Hippocampal formation (tissue), 2 donors: Measurements from ENCODE around the gene SLC22A4.
A peak's percentile ranks its signal among the peaks of the same experiment; 100 is the strongest.

ENCODE experiments used
- DNase-seq, 2 donors: peaks; one replicate each; lab custom pipeline; 2025; lab: John Stamatoyannopoulos, UW

Gene SLC22A4

GRCh38 chr5:132342291-132343180, 48.3 kb downstream of the SLC22A4 start:
- no peak for DNase-seq

GRCh38 chr5:132344775-132345514, 50.8 kb downstream of the SLC22A4 start:
- no peak for DNase-seq

- no peak for DNase-seq
These were observed 59.3 kb downstream of the SLC22A4 start for GRCh38 chr5:132353486-132353995.

- no peak for DNase-seq
These were observed 60.4 kb downstream of the SLC22A4 start for GRCh38 chr5:132354381-132355139.

GRCh38 chr5:132355140-132355765, 61.1 kb downstream of the SLC22A4 start:
- DNase-seq, result no peak

GRCh38 chr5:132358775-132359174, 64.6 kb downstream of the SLC22A4 start:
- DNase-seq, result no peak

DNA sequence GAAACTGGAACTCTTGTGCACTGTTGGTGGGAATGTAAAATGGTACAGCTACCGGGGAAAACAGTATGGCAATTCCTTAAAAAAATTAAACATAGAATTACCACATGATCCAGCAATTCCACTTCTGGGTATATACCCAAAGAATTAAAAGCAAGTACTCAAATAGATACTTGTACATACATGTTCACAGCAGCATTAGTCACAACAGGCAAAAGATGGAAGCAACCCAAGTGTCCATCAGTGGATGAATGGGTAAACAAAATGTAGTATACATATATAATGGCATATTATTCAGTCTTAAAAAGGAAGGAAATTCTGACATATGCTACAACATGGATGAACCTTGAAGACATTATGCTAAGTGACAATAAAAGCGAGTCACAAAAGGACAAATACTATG, 67.9 kb downstream of the SLC22A4 start:
- no peak for DNase-seq

- DNase-seq, result peak in 1 of 2 donors; percentile 11
These were observed 69.4 kb downstream of the SLC22A4 start for GRCh38 chr5:132363431-132364112.

DNA sequence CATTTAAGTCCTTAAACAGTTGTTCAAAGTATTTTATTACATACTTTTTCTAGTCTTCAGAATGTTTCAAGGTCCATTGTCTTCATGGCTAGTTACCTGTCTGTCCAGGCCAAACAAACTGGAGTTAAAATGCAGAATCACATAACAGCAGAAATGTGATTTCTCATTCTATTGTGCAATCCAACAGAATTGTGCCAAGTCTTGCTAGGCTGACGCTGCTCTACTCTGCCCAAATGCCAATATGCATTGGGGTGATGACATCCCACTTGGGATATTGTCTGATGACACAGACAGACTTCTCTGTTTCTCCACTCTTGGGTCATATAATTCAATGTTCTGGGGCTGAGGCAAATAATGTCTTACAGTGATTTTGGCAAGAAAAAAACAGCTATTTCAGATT, 70.1 kb downstream of the SLC22A4 start:
- no peak for DNase-seq

- no peak for DNase-seq
These were observed 71.0 kb downstream of the SLC22A4 start for GRCh38 chr5:132365213-132365612.

DNA sequence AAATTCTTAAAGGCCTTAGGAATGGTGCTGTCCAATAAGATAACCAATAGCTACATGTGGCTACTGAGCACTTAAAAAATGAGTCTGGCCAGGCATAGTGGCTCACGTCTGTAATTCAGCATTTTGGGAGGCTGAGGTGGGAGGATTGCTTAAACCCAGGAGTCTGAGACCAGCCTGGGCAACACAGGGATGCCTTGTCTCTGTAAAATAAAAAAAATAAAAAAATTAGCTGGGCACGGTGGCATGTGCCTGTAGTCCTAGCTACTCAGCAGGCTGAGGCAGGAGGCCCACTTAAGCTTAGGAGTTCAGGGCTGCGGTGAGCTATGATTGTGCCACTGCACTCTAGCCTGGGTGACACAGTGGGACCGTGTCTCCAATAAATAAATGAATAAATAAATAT, 74.0 kb downstream of the SLC22A4 start:
- no peak for DNase-seq

- DNase-seq, result no peak
These were observed 74.8 kb downstream of the SLC22A4 start for GRCh38 chr5:132369007-132369473.

DNA sequence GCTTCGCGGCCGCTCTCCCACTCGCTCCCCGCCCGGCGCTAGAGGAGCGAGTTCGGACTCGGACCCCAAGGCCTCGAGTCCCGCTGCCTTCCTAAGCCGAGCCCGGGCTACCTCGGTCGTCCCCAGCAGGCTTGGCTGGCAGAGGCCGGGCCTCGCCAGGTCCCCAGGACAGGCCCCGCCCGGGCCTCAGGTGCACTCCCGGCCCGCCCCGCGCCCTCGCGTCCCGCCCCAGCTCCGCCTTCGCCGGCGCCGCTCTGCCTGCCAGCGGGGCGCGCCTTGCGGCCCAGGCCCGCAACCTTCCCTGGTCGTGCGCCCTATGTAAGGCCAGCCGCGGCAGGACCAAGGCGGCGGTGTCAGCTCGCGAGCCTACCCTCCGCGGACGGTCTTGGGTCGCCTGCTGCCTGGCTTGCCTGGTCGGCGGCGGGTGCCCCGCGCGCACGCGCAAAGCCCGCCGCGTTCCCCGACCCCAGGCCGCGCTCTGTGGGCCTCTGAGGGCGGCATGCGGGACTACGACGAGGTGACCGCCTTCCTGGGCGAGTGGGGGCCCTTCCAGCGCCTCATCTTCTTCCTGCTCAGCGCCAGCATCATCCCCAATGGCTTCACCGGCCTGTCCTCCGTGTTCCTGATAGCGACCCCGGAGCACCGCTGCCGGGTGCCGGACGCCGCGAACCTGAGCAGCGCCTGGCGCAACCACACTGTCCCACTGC, 75.4 kb downstream of the SLC22A4 start, which contains the start of gene SLC22A5:
Gene SLC22A5 (plus strand): TSS at position 237 of the 707 bp plus-strand sequence. CDS start 263 bp downstream, at position 500.
- peak in 1 of 2 donors; percentile 43 for DNase-seq

GRCh38 chr5:132370181-132370970, 76.2 kb downstream of the SLC22A4 start:
- no peak for DNase-seq

GRCh38 chr5:132370971-132371602, 76.9 kb downstream of the SLC22A4 start:
- DNase-seq, result no peak

DNA sequence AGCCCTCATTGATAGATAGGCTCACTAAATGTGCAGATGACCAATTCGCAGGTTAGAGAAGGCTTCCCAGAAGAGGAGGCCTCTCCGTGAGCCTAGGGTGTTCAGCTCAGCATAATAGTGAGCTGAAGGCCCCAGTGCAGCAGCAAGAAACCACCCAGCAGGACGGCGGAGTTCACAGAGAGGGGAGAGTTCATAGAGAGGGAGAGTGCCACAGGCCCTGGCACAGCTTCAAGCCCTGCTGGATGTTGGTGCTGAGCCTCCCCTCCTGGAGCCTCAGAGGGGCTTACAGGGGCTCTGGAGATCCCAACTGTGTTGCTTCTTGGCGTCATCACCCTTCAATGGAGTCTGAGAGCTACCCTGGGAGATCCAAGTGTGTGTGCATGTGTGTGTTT, 77.4 kb downstream of the SLC22A4 start:
- DNase-seq, result no peak

GRCh38 chr5:132372127-132372526, 77.9 kb downstream of the SLC22A4 start:
- DNase-seq, result no peak

- DNase-seq, result no peak
These were observed 78.3 kb downstream of the SLC22A4 start for GRCh38 chr5:132372542-132372941.

GRCh38 chr5:132375957-132376356, 81.8 kb downstream of the SLC22A4 start:
- no peak for DNase-seq
